A549 treated with CORT108297 at 1 μM for 4 hours (cell line): Measurements from ENCODE around the gene IGF1R. TPM values are rescaled to one million over a fixed set of nuclear protein-coding genes. Genes with fewer than 3 reads are reported as not detected.

Source experiments
- total RNA-seq: library from RNA; stranded (reverse); fragments of 200-300 nt; extraction: Qiagen RNA extraction; gene quantifications from 5 replicates; pipeline ENCODE4 v1.2.3, GENCODE V29; 2022

Gene IGF1R
- total RNA-seq = 44.0 to 72.5 TPM (median 54.4 TPM) in 5 replicates

GRCh38 chr15:98647774-98648653 lies at the start of gene IGF1R:
IGF1R (plus strand) TSS chr15:98648539; CDS start chr15:98649582, 1,043 bp downstream.

